HG02588 (cell line): ENCODE data around the gene PRR27.

ENCODE experiments used
- ATAC-seq: cut with Tn5 transposase; IDR thresholded peaks from one replicate; pipeline ENCODE4 v1.9.1; 2021; ENCODE audit warnings: mild to moderate bottlenecking, moderate library complexity; ENCODE audit not compliant: unreplicated experiment

The PRR27 gene

GRCh38 chr4:70153937-70154336, at the start of gene PRR27:
Gene PRR27 (plus strand): TSS chr4:70154237. CDS start chr4:70154376, 139 bp downstream.
- ATAC-seq, result no peak

GRCh38 chr4:70110917-70111316, 43.1 kb upstream of the PRR27 start:
- no peak for ATAC-seq

- no peak for ATAC-seq
These were observed 40.4 kb upstream of the PRR27 start for GRCh38 chr4:70113656-70114055.

- no peak for ATAC-seq
These were observed 39.9 kb upstream of the PRR27 start for GRCh38 chr4:70114096-70114495.

- no peak for ATAC-seq
These were observed 33.7 kb upstream of the PRR27 start for GRCh38 chr4:70120323-70120722.

GRCh38 chr4:70133473-70133872, 20.6 kb upstream of the PRR27 start:
- ATAC-seq, result no peak

GRCh38 chr4:70138751-70139150, 15.3 kb upstream of the PRR27 start:
- no peak for ATAC-seq

GRCh38 chr4:70151271-70151670, 2.8 kb upstream of the PRR27 start:
- no peak for ATAC-seq

GRCh38 chr4:70152088-70152487, 1.9 kb upstream of the PRR27 start:
- ATAC-seq, result no peak

GRCh38 chr4:70158576-70158975, 4.5 kb downstream of the PRR27 start:
- ATAC-seq, result no peak

- ATAC-seq, result no peak
These were observed 23.1 kb downstream of the PRR27 start for GRCh38 chr4:70177090-70177489.

- no peak for ATAC-seq
These were observed 24.1 kb downstream of the PRR27 start for GRCh38 chr4:70178075-70178660.

- ATAC-seq, result no peak
These were observed 25.8 kb downstream of the PRR27 start for GRCh38 chr4:70179811-70180210.

- no peak for ATAC-seq
These were observed 27.8 kb downstream of the PRR27 start for GRCh38 chr4:70181864-70182263.

- ATAC-seq, result no peak
These were observed 28.6 kb downstream of the PRR27 start for GRCh38 chr4:70182517-70183167.

- ATAC-seq, result no peak
These were observed 29.3 kb downstream of the PRR27 start for GRCh38 chr4:70183168-70183939.

GRCh38 chr4:70183940-70184246, 29.9 kb downstream of the PRR27 start:
- no peak for ATAC-seq

- no peak for ATAC-seq
These were observed 33.2 kb downstream of the PRR27 start for GRCh38 chr4:70187216-70187615.

GRCh38 chr4:70190579-70190978, 36.5 kb downstream of the PRR27 start:
- ATAC-seq, result no peak

GRCh38 chr4:70191647-70192046, 37.6 kb downstream of the PRR27 start:
- ATAC-seq, result no peak

GRCh38 chr4:70192895-70193294, 38.9 kb downstream of the PRR27 start:
- no peak for ATAC-seq

- no peak for ATAC-seq
These were observed 41.4 kb downstream of the PRR27 start, which contains the start of gene ODAM for GRCh38 chr4:70195425-70195824. Gene ODAM (plus strand): TSS chr4:70195725. CDS start chr4:70196544, 819 bp downstream.
